Measurements from ENCODE around the gene NIBAN1.
"Not testable (repeated sequence)": the region's sequence is repeated elsewhere in the genome, so short reads cannot be mapped to it uniquely, and the experiment has no call there.

The NIBAN1 gene

GRCh38 chr1:184974056-184974836 is at the start of gene NIBAN1:
TSS of gene NIBAN1 (minus strand) at chr1:184974508. CDS start at chr1:184974356, 152 bp downstream.
- DNase-seq: peak; percentile 78

- no peak for DNase-seq
These were observed 43.7 kb upstream of the NIBAN1 start for GRCh38 chr1:185017966-185018365.

GRCh38 chr1:185017338-185017737 is 43.0 kb upstream of the NIBAN1 start:
- DNase-seq: no peak

GRCh38 chr1:185016880-185017279 is 42.6 kb upstream of the NIBAN1 start:
- no peak for DNase-seq

- DNase-seq: no peak
These were observed 41.3 kb upstream of the NIBAN1 start for GRCh38 chr1:185015631-185016030.

GRCh38 chr1:185014941-185015340 is 40.6 kb upstream of the NIBAN1 start:
- DNase-seq: no peak

- DNase-seq: no peak
These were observed 36.1 kb upstream of the NIBAN1 start for GRCh38 chr1:185010361-185010760.

- no peak for DNase-seq
These were observed 34.5 kb upstream of the NIBAN1 start for GRCh38 chr1:185008838-185009237.

- DNase-seq: not testable (repeated sequence)
These were observed 27.1 kb upstream of the NIBAN1 start for GRCh38 chr1:185001312-185001880.

- DNase-seq: not testable (repeated sequence)
These were observed 25.7 kb upstream of the NIBAN1 start for GRCh38 chr1:184999974-185000373.

GRCh38 chr1:184994301-184994700 is 20.0 kb upstream of the NIBAN1 start:
- no peak for DNase-seq

- DNase-seq: no peak
These were observed 18.0 kb upstream of the NIBAN1 start for GRCh38 chr1:184992271-184992670.

GRCh38 chr1:184990204-184990603 is 15.9 kb upstream of the NIBAN1 start:
- no peak for DNase-seq

GRCh38 chr1:184988506-184988905 is 14.2 kb upstream of the NIBAN1 start:
- DNase-seq: no peak

- no peak for DNase-seq
These were observed 13.4 kb upstream of the NIBAN1 start for GRCh38 chr1:184987696-184988095.

GRCh38 chr1:184986250-184986649 is 11.9 kb upstream of the NIBAN1 start:
- no peak for DNase-seq

GRCh38 chr1:184982002-184982954 is 8.0 kb upstream of the NIBAN1 start:
- peak; percentile 75 for DNase-seq

GRCh38 chr1:184980726-184981125 is 6.4 kb upstream of the NIBAN1 start:
- no peak for DNase-seq

GRCh38 chr1:184975208-184975870 is 1.0 kb upstream of the NIBAN1 start:
- DNase-seq: no peak

GRCh38 chr1:184974837-184975115 is 468 bp upstream of the NIBAN1 start:
- no peak for DNase-seq

GRCh38 chr1:184973272-184974055 is 844 bp downstream of the NIBAN1 start:
- peak; percentile 78 for DNase-seq

Measured in stimulated activated naive CD4-positive, alpha-beta T cell treated with Interleukin-2 at 50 U/mL for 16 hours (primary cell).